K562 (cell line): ENCODE data around the gene TUBB1. TPM values are rescaled to one million over a fixed set of nuclear protein-coding genes. Genes with fewer than 3 reads are reported as not detected.

Experiments used
- ATAC-seq: fragments of 200-7000 bp; cut with Tn5 transposase; 3 replicates; pipeline ENCODE4 v1.9.1; 2020; ENCODE audit warnings: moderate library complexity
- BruUV-seq: library from RNA; stranded (reverse); fragments of 400-500 nt; replicated peaks from 2 replicates; lab custom pipeline; 2021; lab: Mats Ljungman, UMichigan
- CTCF ChIA-PET: fragments of 300-600 bp; formaldehyde crosslinking; extraction: SDS; loops from one replicate; lab custom pipeline; 2021; ENCODE audit warnings: low intra/inter-chr PET ratio; lab: Yijun Ruan, JAX
- POLR2A ChIA-PET: fragments of 300-600, 350-650 bp; sonication (Branson Sonifier 250); formaldehyde crosslinking; extraction: SDS; loops from one replicate; lab custom pipeline; 2021; ENCODE audit warnings: antibody characterized with exemption, inconsistent platforms; lab: Yijun Ruan, JAX
- DNase-seq, 4 experiments: peaks; one replicate each; pipeline versions ENCODE4 v3.0.0 to v3.0.0-alpha.2; 2011 to 2018; ENCODE audit warnings: low spot score in 3 of 4, mixed read lengths in 3 of 4; ENCODE audit errors: extremely low read depth in 1 of 4
- FAIRE-seq: peaks from 2 replicates; lab custom pipeline; 2011; peaks lifted over from hg19 to GRCh38; lab: Jason Lieb, UNC
- H2AFZ ChIP-seq: 2 replicates; pipeline ENCODE4 v1.6.0; 2011; ENCODE audit warnings: low read depth, low read length, control low read depth, inconsistent platforms
- H3K27ac ChIP-seq: fragments of 200-600 bp; 3 replicates; pipeline ENCODE4 v1.8.0; 2011; ENCODE audit warnings: low read depth, mild to moderate bottlenecking, control low read depth, inconsistent platforms, low read length, moderate library complexity, mixed read lengths; ENCODE audit errors: extremely low read depth
- H3K27me3 ChIP-seq, 2 experiments: fragments of 300-600 bp in 1 of 2; 2 replicates in 1 of 2; 3 replicates in 1 of 2; pipeline versions ENCODE4 v1.6.0 to v1.8.0; 2011; ENCODE audit warnings: inconsistent platforms in 2 of 2, low read length in 2 of 2, mild to moderate bottlenecking in 1 of 2, mixed read lengths in 1 of 2, moderate library complexity in 1 of 2; ENCODE audit not compliant: control insufficient read depth in 2 of 2, insufficient read depth in 2 of 2
- H3K36me3 ChIP-seq: fragments of 300-600 bp; 3 replicates; pipeline ENCODE4 v1.8.0; 2011; ENCODE audit warnings: mild to moderate bottlenecking, low read length, inconsistent platforms; ENCODE audit not compliant: control insufficient read depth, insufficient read depth
- H3K4me1 ChIP-seq, 2 experiments: fragments of 200-600 bp in 1 of 2; replicated peaks in 1 of 2; 2 replicates in 1 of 2; 3 replicates in 1 of 2; pipeline versions ENCODE4 v1.5.1 to v1.8.0; 2011; ENCODE audit warnings: inconsistent platforms in 2 of 2, low read length in 2 of 2, mild to moderate bottlenecking in 1 of 2, mixed read lengths in 1 of 2, moderate library complexity in 1 of 2; ENCODE audit not compliant: control insufficient read depth in 2 of 2, insufficient read depth in 2 of 2
- H3K4me2 ChIP-seq: 2 replicates; pipeline ENCODE4 v1.6.1; 2011; ENCODE audit warnings: low read length, control low read depth, inconsistent platforms, mixed read lengths; ENCODE audit not compliant: insufficient read depth
- H3K4me3 ChIP-seq: fragments of 200-600 bp; sonication (generic), shearing (Covaris generic); 2 replicates; pipeline ENCODE4 v1.5.1; 2016; ENCODE audit warnings: control low read depth, inconsistent platforms
- H3K79me2 ChIP-seq: fragments of 200-600 bp; 3 replicates; pipeline ENCODE4 v1.8.0; 2011; ENCODE audit warnings: low read length, inconsistent platforms; ENCODE audit not compliant: control insufficient read depth, insufficient read depth
- H3K9ac ChIP-seq, 2 experiments: 2 replicates each; pipeline versions ENCODE4 v1.6.0 to v1.6.1; 2011; ENCODE audit warnings: low read depth in 2 of 2, low read length in 2 of 2, control low read depth in 1 of 2, inconsistent platforms in 1 of 2, mild to moderate bottlenecking in 1 of 2, mixed read lengths in 1 of 2; ENCODE audit not compliant: insufficient read depth in 1 of 2
- H3K9me1 ChIP-seq: one replicate; pipeline ENCODE4 v1.6.0; 2011; ENCODE audit warnings: inconsistent platforms, mild to moderate bottlenecking, low read length, moderate library complexity; ENCODE audit not compliant: control insufficient read depth, insufficient read depth
- H3K9me3 ChIP-seq: replicated peaks from 2 replicates; pipeline ENCODE4 v1.5.1; 2011; ENCODE audit warnings: low read depth, low read length, inconsistent platforms; ENCODE audit not compliant: control insufficient read depth, insufficient read depth
- H4K20me1 ChIP-seq: replicated peaks from 2 replicates; pipeline ENCODE4 v1.6.1; 2011; ENCODE audit warnings: low read length, inconsistent platforms, mixed read lengths; ENCODE audit not compliant: control insufficient read depth, insufficient read depth
- ASH1L ChIP-seq: fragments of 450-650 bp; IDR thresholded peaks from 2 replicates; pipeline ENCODE4 v1.6.1; 2018; ENCODE audit warnings: borderline replicate concordance, mild to moderate bottlenecking, low read depth; ENCODE audit not compliant: partially characterized antibody
- BRCA1 ChIP-seq, 2 experiments: fragments of 450-650 bp in 1 of 2; sonication (generic) in 1 of 2; formaldehyde crosslinking in 1 of 2; IDR thresholded peaks; 2 replicates each; pipeline versions ENCODE4 v1.5.0 to v1.6.1; 2017 to 2020; ENCODE audit warnings: mild to moderate bottlenecking in 1 of 2, missing genetic modification reagents in 1 of 2
- ETV5 ChIP-seq: sonication (generic); formaldehyde crosslinking; IDR thresholded peaks from 2 replicates; pipeline ENCODE4 v1.4.0; 2020; ENCODE audit warnings: low read depth, mild to moderate bottlenecking, missing genetic modification reagents
- HIVEP1 ChIP-seq: fragments of 250-450 bp; sonication (Bioruptor Pico); IDR thresholded peaks from 2 replicates; pipeline ENCODE4 v1.4.0; 2020; ENCODE audit warnings: mild to moderate bottlenecking
- MAFK ChIP-seq: IDR thresholded peaks from 2 replicates; pipeline ENCODE4 v1.6.1; 2011; ENCODE audit warnings: low read length, improper control_type of control experiment
- MCM3 ChIP-seq: fragments of 450-650 bp; IDR thresholded peaks from 2 replicates; pipeline ENCODE4 v1.6.1; 2016
- MTA1 ChIP-seq: fragments of 450-650 bp; IDR thresholded peaks from 2 replicates; pipeline ENCODE4 v1.6.1; 2017; ENCODE audit warnings: borderline replicate concordance
- POLR3A ChIP-seq: IDR thresholded peaks from 2 replicates; pipeline ENCODE4 v1.6.1; 2011; ENCODE audit warnings: borderline replicate concordance, mild to moderate bottlenecking, moderate library complexity; ENCODE audit not compliant: insufficient read length, insufficient read depth; ENCODE audit errors: extremely low read depth
- TCF7 ChIP-seq: sonication (generic); IDR thresholded peaks from 2 replicates; pipeline ENCODE4 v1.6.1; 2016; ENCODE audit warnings: antibody characterized with exemption, borderline replicate concordance
- TFAM ChIP-seq: fragments of 250-450 bp; sonication (Bioruptor Pico); conservative IDR thresholded peaks from 2 replicates; pipeline ENCODE4 v1.5.0; 2021; ENCODE audit warnings: mild to moderate bottlenecking, moderate library complexity
- ZKSCAN3 ChIP-seq: fragments of 250-450 bp; sonication (Bioruptor Pico); IDR thresholded peaks from 2 replicates; pipeline ENCODE4 v1.4.0; 2020
- ZNF644 ChIP-seq: fragments of 200-800 bp; sonication (Bioruptor generic); IDR thresholded peaks from 2 replicates; pipeline ENCODE4 v1.6.1; 2016; ENCODE audit warnings: low read depth, missing genetic modification characterization, missing compliant biosample characterization
- ZNF668 ChIP-seq: fragments of 250-450 bp; sonication (Bioruptor Pico); IDR thresholded peaks from 2 replicates; pipeline ENCODE4 v1.8.0; 2022; ENCODE audit warnings: mild to moderate bottlenecking, inconsistent platforms
- WGBS: fragments of 100-300 bp; shearing (Covaris generic); methylation state at CpG from one replicate; pipeline ENCODE4 v1.1.6; 2016; ENCODE audit warnings: low coverage, mixed read lengths; ENCODE audit not compliant: insufficient coverage; ENCODE audit errors: missing lambda C conversion rate; 5-methylcytosine and 5-hydroxymethylcytosine counted together
- in situ Hi-C: fragments of 300-500 bp; cut with MboI; formaldehyde crosslinking; loops from 4 replicates; pipeline ENCODE4 v1.15.0; 2018; ENCODE audit warnings: inconsistent platforms, mixed read lengths
- intact Hi-C: fragments of 100-400 bp; cut with micrococcal nuclease; formaldehyde crosslinking; loops from 2 replicates; pipeline ENCODE4 v1.14.2; 2022
- polyA plus RNA-seq, 8 experiments: library from polyadenylated mRNA; depleted of rRNA in 4 of 8; stranded (reverse) in 5 of 8; unstranded in 3 of 8; fragments of >200 nt; fragmentation: Nextera tagmentation in 2 of 8; fragmentation: Illumina TruSeq in 1 of 8; extraction: Ambion mirVana in 2 of 8; extraction: Trizol in 1 of 8; gene quantifications; 2 replicates each; pipeline versions ENCODE4 v1.2.1 to v1.2.3, GENCODE V29; 2011 to 2014; ENCODE audit warnings: inconsistent platforms in 1 of 8, missing spikeins in 1 of 8
- total RNA-seq, 7 experiments: library from RNA; depleted of rRNA in 6 of 7; stranded (reverse); fragments of >200 nt in 6 of 7; fragmentation: Illumina TruSeq in 2 of 7; extraction: Trizol in 2 of 7; gene quantifications; 2 replicates each; pipeline versions ENCODE4 v1.2.1 to v1.2.3, GENCODE V29; 2011 to 2021; ENCODE audit warnings: low replicate concordance in 1 of 7
- TF ChIP-seq, protein P1 (sequence below): fragments of 450-650 bp; IDR thresholded peaks from 2 replicates; pipeline ENCODE4 v1.6.1; 2017; ENCODE audit warnings: antibody characterized with exemption
- TF ChIP-seq, protein P2 (sequence below): fragments of 450-650 bp; formaldehyde crosslinking; IDR thresholded peaks from 2 replicates; pipeline ENCODE4 v1.4.0; 2020; ENCODE audit warnings: mild to moderate bottlenecking, moderate library complexity
- TF ChIP-seq, protein P3 (sequence below): fragments of 450-650 bp; IDR thresholded peaks from 2 replicates; pipeline ENCODE4 v1.6.1; 2018; ENCODE audit warnings: mild to moderate bottlenecking, low read depth; ENCODE audit not compliant: partially characterized antibody
- TF ChIP-seq, protein P4 (sequence below): sonication (generic); formaldehyde crosslinking; IDR thresholded peaks from 2 replicates; pipeline ENCODE4 v1.8.0; 2022; ENCODE audit warnings: missing genetic modification reagents, mild to moderate bottlenecking, borderline replicate concordance

The TUBB1 gene
- total and polyA plus RNA-seq, 9 of the 15 experiments (the other 6 are each of a cell fraction or from before 2014, with no cell fraction given): 1.5 to 3.9 (median 2.4) TPM

DNA sequence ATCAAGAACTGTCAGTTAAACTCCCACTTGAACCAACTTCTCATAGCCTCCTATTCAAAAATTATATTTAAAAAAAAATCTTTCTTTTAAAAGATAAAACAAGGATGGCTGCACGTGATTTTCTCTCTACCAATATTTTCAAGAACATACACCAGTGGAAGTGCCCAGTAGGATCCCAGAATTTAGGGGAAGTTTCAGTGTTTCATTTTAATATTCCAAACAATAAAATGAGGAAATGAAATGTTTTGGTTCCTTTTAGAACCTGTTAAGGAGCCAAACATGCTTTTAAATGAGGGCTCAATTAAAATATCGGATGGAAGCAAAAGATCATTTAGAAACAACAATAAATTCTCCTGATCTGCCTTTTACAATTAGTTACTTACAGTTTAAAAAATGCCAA lies 49.8 kb downstream of the TUBB1 start (continued):
- TF ChIP-seq, protein P1, sequence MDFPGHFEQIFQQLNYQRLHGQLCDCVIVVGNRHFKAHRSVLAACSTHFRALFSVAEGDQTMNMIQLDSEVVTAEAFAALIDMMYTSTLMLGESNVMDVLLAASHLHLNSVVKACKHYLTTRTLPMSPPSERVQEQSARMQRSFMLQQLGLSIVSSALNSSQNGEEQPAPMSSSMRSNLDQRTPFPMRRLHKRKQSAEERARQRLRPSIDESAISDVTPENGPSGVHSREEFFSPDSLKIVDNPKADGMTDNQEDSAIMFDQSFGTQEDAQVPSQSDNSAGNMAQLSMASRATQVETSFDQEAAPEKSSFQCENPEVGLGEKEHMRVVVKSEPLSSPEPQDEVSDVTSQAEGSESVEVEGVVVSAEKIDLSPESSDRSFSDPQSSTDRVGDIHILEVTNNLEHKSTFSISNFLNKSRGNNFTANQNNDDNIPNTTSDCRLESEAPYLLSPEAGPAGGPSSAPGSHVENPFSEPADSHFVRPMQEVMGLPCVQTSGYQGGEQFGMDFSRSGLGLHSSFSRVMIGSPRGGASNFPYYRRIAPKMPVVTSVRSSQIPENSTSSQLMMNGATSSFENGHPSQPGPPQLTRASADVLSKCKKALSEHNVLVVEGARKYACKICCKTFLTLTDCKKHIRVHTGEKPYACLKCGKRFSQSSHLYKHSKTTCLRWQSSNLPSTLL: no peak
- TF ChIP-seq, protein P2, sequence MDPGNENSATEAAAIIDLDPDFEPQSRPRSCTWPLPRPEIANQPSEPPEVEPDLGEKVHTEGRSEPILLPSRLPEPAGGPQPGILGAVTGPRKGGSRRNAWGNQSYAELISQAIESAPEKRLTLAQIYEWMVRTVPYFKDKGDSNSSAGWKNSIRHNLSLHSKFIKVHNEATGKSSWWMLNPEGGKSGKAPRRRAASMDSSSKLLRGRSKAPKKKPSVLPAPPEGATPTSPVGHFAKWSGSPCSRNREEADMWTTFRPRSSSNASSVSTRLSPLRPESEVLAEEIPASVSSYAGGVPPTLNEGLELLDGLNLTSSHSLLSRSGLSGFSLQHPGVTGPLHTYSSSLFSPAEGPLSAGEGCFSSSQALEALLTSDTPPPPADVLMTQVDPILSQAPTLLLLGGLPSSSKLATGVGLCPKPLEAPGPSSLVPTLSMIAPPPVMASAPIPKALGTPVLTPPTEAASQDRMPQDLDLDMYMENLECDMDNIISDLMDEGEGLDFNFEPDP (CRISPR knock-in tag): no peak
- TF ChIP-seq MTA1: no peak
- TF ChIP-seq TFAM (CRISPR knock-in tag): no peak
- TF ChIP-seq ETV5 (CRISPR knock-in tag): no peak
- TF ChIP-seq TCF7: no peak
- no peak for TF ChIP-seq ZNF668
- no peak for TF ChIP-seq HIVEP1 (CRISPR knock-in tag)

DNA sequence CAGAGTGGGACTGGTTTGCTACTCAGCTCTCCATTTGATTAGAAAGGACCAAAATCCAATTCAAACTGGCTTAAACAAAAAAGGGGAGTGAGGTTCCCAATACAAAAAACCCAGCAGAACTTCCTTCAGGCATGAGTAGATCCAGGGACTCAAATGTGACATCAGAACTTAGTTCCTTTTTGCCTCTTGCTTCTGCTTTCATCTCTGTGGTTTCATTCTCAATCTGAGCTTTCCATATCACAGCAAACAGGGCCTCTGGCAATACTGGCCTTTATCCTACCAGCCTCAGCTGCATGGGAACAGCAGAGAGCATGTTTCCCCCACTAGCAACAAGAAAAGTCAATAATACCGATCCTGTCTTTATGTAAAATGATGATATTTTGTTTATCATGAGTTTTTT lies 52.0 kb downstream of the TUBB1 start:
- CTCF ChIA-PET: no interaction called here
- in situ Hi-C loops (no loop called here), intact Hi-C loops (no loop called here)
- DNase-seq (no peak), FAIRE-seq (no peak), ATAC-seq (no peak)
- H3K4me3 ChIP-seq: no peak overlapping the region
- no peak overlapping the region for H3K27ac ChIP-seq
- POLR2A ChIA-PET: no interaction called here
- H3K4me2 ChIP-seq: no peak overlapping the region
- no peaks in the 10 kb centered on the region for H3K79me2 ChIP-seq
- no peaks in the 10 kb centered on the region for H3K36me3 ChIP-seq
- peaks cover 30 to 33% of the 10 kb centered on the region in 2 experiments; a peak in 4 of 5 replicates for H3K27me3 ChIP-seq
- no peaks in the 10 kb centered on the region for H3K9me3 ChIP-seq
- 0% methylated on average over 1 of the region's 1 CpG for WGBS
- H3K9me1 ChIP-seq: no peaks in the 10 kb centered on the region
- H2AFZ ChIP-seq: no peak overlapping the region
- no TSS peak for BruUV-seq
- H4K20me1 ChIP-seq: no peaks in the 10 kb centered on the region
- H3K9ac ChIP-seq: no peak overlapping the region
- H3K4me1 ChIP-seq: no peaks in the 10 kb centered on the region
- TF ChIP-seq POLR3A: no peak
- no peak for TF ChIP-seq BRCA1 (IDR thresholded peaks at IDR 0.05)
- TF ChIP-seq BRCA1 (CRISPR knock-in tag; IDR thresholded peaks at IDR 0.05): no peak
- no peak for TF ChIP-seq MCM3
- TF ChIP-seq ZNF644 (tag): no peak
- TF ChIP-seq ASH1L: no peak
- TF ChIP-seq MAFK: no peak
- TF ChIP-seq, protein P3, sequence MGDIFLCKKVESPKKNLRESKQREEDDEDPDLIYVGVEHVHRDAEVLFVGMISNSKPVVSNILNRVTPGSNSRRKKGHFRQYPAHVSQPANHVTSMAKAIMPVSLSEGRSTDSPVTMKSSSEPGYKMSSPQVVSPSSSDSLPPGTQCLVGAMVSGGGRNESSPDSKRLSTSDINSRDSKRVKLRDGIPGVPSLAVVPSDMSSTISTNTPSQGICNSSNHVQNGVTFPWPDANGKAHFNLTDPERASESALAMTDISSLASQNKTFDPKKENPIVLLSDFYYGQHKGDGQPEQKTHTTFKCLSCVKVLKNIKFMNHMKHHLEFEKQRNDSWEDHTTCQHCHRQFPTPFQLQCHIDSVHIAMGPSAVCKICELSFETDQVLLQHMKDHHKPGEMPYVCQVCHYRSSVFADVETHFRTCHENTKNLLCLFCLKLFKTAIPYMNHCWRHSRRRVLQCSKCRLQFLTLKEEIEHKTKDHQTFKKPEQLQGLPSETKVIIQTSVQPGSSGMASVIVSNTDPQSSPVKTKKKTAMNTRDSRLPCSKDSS: no peak
- no peak for TF ChIP-seq MTA1
- TF ChIP-seq ZKSCAN3 (CRISPR knock-in tag): no peak
- TF ChIP-seq, protein P4, sequence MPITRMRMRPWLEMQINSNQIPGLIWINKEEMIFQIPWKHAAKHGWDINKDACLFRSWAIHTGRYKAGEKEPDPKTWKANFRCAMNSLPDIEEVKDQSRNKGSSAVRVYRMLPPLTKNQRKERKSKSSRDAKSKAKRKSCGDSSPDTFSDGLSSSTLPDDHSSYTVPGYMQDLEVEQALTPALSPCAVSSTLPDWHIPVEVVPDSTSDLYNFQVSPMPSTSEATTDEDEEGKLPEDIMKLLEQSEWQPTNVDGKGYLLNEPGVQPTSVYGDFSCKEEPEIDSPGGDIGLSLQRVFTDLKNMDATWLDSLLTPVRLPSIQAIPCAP: no peak
